DMS153 treated with DMSO at 0.1 percent for 48 hours (cell line): Measurements from ENCODE around the gene RNF227.

Experiments used
- DNase-seq: peaks from one replicate; lab custom pipeline; 2025; ENCODE audit not compliant: unreplicated experiment; lab: John Stamatoyannopoulos, UW

RNF227 gene

DNA sequence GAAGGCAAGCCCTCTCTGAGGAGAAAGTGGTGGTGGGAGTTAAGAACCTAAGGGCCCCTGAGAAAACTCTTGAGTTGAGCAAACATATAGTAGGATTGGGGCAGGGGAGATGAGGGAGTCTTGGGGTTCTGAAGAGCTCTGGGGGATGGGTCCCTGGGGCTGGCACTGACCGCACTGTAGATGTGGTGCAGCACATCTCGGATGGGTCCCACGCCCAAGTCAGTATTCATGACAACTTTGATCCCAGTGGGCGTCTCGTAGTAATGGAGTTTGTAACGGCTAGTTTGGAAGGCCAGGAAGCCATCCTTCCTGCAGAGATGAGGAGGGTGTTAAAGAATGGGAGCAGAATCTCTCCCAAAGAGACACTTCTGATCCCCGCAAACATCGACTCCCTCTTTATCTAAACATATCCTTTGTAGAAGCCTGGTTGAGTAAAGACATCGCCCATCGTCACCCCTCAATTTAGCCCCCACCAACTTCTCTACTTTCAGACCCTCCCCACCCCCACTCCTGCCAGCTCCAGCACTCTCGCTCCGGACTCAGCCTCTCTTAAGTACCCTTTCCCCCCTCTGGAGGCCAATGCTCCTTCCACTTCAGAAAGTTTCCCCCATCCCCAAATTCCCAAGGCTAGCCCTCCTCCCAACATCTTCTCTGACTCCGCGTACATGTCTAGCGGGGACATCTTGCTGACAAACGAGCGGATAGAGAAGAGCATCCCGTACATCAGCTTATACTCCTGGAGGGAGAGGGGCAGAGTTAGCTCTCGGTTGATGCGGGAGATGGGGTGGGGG, 14.9 kb upstream of the RNF227 start:
- no peak for DNase-seq

DNA sequence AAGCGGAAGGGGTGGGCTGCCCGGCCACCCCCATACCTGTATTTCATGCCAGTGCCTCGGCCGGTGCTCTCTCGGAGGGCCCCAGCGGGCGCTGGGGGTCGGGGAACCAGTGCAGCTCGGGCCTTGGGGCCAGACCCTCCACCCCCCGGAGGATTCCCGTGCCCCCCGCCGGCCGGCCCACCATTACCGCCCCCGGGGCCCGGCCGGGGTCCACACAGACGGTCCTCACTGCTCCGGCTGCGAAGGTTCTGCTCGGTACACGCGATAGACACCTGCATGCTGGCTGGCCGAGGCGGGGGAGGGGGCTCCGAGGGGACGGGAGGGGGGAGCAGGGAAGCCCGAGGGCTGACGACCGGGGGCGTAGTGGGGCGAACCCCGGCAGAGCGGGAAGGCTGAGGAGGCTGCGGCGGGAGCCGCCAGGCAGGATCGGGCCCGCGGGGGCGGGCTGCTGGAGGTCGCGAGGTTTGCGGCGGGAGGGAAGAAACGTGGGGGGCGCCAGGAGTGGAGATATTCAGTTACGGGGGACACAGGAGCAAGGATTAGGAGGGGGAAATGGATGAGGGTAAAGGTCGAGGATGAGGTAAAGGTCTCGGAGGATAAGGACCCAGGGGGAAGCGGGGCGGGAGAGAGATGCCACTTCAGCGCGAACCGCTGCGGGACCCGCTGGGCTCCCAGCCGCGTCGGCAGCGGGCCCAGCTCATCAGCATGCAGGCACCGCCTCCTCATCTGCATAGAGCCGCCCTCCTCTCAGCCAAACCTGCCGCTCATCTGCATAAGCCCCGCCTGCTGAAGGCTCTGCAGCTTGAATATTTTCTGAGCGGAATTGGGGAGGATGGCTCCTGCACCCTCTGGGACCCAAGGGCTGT, 13.3 kb upstream of the RNF227 start, which contains the start of gene KCNAB3:
Gene KCNAB3 (minus strand): TSS at position 699 of the 866 bp plus-strand sequence. CDS start 421 bp downstream, at position 278.
- DNase-seq: peak; percentile 3

DNA sequence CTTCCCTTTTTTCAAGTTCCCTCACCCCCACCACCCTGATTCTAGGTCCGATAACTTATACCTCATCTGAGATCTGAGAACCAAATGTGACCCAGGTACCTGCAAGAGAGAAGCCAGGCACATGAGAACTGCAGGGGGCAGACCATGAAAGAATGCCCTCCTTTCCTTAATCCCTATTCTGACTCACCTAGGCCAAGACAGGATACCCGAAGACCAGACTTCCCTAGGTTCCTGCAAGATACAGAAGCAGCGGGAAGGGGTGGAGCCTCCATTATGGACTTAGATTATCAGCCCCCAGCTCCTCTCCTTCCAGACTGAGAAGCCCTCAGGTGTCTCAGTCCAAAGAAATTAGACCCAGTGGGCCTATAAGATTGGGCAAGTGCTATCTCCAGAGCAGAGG, 11.5 kb upstream of the RNF227 start:
- DNase-seq: no peak

DNA sequence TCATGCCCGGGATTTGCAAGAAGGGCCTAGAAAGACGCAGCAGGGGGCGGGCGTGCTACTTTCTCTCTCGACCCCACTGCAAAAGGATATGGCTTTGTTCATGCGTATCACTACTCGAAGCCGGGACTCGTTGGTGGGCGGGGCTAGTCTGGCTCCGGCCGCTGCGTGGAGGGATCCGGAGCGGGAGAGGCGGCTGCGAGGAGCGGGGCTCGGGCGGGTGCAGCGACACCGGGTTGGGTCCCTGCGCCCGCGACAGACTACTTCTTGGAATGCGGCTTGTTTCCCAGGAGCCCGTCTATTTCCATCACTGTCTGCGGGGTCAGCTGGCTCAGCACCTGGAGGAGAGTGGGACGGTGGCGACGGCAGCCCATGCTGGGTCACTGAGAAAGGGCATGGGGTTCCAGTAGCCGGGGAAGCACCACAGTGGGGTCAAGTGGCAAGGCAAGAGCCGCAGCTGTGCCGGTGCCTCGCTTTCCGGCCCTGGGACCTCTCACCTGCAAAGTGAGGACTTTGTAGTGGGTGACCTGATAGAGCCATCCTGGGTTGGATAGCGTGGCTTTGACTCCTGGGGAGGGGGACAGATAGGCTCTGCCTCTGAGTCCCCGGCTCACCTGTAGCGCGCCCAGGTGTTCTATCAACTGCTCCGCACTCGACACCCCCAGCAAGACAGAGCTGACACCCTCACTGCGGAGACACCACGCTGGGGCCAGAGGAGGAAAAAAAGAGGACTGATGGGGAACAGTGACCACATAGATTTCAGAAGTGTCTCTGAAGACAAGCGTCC, 6.9 kb upstream of the RNF227 start:
- no peak for DNase-seq

DNA sequence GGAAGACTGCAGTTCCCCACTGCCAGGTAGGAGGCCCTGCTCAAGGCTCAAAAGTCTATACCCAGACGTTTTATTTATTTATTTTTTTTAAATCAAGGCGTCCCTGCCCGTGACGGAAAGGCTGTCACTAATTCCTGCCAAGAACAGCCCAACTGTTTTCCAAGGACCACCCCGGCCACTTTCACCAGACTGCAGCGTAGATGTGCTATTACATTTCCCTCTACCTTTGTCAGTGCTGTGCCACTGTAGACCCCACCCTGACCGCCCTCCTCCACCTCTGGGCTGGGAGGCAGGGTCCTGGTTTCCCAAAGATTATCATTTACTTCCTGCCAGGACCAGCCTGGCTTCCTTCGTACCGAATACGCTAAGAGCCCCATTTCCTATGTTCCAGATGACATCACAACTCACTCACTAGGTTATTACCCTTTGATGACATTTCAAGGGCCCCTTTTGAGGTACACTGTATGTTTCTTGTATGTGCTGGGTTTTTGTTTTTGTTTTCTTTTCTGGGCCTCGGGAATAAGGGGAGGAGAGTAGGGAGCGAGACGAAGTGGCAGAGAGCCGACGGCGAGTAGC, 6.3 kb upstream of the RNF227 start:
- no peak for DNase-seq

DNA sequence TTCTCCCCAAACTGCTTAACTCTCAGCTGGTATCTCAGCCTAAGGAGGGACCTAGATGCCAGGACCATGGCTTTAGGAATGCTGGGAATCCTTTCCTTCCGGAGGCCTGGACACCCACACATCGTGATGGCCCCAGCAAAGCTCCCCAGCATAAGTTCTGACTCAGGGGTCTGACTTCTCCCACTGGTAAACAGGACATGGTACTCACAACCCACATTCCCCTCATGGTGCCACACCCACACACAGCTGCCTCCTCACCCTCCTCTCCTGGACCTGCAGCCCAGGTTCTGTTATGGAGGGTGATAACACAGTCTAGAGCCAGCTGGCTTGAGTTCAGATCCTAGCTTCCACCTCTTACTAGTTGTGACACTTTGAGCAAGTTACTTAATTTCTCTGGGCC, 719 bp upstream of the RNF227 start:
- DNase-seq: no peak

DNA sequence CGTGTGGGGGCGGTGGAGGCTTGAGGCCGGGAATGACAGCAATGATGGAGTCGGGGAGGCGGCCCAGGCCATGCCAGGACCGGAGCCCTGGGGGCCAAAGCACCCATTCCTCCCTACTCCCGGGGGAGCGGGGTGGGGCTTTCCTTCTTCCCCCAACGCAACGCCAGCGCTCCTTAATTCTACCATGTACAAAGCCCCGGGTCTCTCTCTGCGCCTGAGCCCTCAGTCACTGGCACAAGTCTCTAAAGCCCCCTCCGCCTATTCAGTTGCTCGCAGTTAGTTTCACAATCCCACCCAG, 245 bp upstream of the RNF227 start:
- no peak for DNase-seq

DNA sequence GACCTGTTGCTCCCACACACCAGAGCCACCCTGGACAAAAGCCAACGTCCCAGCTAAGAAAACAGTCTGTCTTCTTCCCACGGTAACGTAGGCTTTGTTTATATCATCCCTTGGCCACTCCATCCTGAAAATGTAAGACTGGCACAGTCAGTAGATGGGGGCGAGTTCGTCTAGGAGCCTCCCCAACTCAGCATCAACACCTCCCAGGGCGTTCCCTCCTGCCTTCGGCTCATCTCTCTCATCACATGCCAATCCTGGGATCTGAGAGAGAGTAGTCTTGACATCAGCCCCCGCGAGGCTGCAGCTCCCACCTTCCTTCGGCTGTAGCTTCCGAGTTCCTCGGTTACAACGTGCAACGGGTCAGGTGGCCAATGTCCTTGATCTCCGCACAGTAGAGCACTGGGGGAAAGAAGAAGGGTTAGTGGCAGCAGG, 894 bp downstream of the RNF227 start:
- DNase-seq: peak; percentile 40

DNA sequence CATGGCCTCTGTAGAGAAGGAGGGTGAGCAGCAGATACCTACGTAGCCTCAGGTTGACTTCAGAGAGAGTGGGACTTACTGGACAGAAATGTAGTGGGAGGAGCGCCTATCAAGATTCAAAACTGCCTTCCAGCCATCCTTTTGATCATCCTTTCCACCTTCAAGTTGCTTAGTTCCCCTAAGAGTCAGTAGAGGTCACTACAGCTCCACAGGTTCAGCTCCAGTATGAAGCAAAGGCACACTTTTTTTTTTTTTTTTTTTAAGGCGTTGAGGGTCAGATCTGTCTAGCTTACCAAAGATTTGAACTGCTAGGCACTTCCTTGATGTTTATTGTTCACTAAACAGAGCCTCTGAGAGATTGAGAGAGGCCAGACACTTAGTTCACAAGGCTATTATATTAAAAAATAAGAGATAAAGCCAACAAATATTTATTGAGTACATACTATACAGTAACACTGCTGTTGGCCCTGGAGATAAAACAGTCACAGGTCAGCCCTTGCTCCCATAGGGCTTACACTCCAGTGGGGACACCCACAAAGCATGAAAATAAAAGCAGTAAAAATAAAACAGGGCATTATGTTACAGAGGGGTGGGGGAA, 3.1 kb downstream of the RNF227 start:
- DNase-seq: no peak

DNA sequence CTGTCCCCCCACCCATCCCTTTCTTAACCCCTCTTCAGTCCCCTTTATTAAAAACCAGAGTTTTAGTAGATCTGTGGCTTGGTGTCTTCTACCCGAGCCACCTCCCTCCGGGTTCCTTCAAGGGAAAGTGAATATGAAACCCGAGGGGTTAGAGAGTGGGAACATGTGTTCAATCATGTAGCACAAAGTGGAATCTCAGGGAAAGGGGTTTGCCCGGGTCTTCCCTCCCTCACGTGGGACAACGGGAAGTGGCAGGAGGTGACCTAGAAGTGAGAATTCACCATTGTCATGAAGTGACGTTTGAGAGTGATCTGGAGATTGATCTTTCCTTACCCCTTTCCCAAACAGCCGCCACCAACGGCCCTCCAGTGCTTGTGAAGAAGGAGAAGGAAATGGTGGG, 5.0 kb downstream of the RNF227 start:
- no peak for DNase-seq

DNA sequence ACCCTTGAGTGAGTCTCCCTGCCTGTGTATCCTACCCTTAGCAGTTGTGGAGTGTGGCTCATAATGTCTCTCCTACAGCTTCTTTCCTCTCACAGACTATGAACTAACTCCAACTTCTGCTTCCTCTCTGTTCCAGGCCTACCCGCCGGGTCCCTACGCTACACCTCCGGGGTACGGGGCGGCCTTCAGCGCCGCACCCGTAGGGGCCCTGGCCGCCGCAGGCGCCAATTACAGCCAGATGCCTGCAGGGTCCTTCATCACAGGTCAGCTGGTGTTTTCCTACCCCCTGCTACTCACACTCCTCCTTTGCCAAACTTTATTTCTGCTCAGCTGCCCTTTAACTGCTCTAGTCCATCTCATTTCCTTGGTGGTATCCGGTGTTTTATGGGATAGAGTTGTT, 5.4 kb downstream of the RNF227 start:
- DNase-seq: no peak

DNA sequence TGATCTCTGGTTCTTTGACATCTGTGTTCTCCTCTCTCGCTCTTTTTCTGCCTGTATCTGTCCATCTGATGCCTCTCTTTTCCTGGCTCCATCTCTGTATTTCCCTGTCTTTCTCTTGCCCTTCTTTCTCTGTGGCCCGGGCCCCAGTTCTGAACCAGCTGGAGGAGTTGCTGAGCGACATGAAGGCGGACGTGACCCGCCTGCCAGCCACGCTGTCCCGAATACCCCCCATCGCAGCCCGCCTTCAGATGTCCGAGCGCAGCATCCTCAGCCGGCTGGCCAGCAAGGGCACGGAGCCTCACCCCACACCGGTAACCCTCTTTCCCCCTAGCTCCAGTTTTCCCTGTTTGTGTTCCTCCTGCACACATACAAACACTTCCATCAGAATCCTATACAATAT, 5.8 kb downstream of the RNF227 start:
- no peak for DNase-seq

DNA sequence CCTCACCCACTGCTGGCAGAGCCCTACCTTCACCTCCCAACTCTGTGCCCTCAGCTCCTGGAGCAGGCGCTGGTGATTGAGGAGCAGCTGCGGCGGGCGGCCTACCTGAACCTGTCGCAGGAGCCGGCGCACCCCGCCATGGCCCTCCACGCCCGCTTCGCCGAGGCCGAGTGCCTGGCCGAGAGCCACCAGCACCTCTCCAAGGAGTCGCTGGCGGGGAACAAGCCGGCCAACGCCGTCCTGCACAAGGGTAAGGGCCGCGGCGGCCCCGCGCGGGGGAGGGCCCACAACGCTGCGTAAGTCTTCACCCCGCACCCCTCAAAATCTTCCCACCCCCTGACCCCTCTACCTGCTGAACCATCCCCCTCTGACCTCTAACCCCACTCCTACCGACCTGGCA, 7.0 kb downstream of the RNF227 start:
- DNase-seq: no peak

DNA sequence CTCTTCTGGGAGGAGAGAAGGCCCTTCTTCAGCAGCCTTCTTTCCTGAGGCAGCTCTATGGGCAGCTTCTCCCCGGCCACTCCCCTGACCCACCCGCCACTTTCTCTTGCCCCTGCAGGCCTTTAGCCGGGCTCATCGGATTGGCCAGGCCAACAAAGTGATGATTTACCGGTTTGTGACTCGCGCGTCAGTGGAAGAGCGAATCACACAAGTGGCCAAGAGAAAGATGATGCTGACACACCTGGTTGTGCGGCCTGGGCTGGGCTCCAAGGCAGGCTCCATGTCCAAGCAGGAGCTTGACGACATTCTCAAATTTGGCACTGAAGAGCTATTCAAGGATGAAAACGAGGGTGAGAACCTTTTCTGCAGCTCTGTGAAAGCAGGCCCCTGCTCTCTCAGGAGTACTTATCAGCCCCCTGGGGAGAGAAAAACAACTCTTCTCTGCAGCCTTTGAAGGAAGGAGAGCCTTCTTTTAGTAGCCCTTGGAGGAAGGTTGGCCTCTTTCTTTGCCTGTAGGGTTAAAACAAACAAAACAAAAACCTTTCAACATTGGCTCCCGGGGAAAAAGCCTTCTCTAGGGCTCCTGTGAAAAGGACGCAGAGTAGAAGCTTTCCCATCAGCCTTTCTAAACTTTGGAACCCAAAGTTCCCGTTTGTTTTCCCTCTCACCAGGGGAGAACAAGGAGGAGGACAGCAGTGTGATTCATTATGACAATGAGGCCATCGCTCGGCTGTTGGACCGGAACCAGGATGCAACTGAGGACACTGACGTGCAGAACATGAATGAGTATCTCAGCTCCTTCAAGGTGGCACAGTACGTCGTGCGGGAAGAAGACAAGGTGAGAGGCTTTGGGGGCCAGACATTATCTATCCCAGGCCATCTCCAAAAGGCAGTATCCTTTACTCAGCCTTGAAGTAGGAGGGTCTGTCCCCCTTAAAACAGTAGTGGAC, 12.7 kb downstream of the RNF227 start:
- no peak for DNase-seq

DNA sequence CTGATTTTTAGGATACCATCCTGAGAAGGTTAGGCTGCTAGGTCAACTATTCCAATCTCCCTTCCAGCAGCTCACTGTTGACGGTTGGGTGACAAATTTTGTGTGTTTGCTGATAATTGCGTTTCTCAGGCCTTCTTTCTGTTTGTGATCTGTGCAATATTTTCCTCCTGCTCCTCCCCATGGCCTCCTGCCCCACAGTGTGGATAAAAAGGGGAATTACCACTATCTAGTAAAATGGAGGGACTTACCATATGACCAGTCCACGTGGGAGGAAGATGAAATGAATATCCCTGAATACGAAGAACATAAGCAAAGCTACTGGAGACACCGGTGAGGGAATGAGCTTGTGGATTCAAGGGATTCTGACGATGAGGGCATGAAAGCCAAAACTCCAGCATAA, 18.3 kb downstream of the RNF227 start:
- DNase-seq: no peak

DNA sequence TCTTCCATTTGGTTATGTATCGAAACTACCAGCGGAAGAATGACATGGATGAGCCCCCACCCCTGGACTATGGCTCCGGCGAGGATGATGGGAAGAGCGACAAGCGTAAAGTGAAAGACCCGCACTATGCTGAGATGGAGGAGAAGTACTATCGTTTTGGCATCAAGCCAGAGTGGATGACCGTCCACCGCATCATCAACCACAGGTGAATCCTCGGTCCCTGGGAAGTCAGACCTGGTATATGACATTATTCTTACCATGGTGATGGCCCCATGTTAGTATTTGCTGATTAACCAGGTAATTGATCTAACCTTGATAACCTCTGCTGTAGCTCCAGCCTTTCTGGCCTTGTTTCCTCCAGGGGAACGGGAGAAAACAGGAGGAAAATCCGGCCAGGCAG, 19.0 kb downstream of the RNF227 start:
- no peak for DNase-seq

DNA sequence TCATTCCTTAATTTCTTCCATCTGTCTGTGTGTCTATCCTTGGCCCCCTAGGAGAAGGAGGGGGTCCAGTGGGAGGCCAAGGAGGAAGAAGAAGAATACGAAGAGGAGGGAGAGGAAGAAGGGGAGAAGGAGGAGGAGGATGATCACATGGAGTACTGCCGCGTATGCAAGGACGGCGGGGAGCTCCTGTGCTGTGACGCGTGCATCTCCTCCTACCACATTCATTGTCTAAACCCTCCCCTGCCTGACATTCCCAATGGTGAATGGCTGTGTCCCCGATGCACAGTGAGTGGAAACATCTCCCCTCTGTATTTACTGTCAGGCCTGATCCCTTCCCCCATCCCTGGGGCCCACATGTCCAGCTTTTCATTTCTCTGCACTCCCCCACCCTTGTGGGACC, 21.2 kb downstream of the RNF227 start:
- DNase-seq: no peak

DNA sequence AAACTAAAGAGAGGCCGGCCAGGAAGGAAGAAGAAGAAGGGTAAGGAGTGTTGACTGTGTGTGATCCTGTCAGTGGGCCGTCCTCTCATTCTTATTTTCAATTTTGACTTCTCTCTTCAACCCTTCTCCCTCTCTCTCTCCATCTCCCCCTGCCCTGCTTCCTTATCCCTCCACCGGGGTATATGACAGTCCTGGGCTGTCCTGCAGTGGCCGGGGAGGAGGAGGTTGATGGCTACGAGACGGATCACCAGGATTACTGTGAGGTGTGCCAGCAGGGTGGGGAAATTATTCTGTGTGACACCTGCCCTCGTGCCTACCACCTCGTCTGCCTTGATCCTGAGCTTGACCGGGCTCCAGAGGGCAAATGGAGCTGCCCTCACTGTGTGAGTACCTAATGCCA, 21.9 kb downstream of the RNF227 start:
- no peak for DNase-seq

DNA sequence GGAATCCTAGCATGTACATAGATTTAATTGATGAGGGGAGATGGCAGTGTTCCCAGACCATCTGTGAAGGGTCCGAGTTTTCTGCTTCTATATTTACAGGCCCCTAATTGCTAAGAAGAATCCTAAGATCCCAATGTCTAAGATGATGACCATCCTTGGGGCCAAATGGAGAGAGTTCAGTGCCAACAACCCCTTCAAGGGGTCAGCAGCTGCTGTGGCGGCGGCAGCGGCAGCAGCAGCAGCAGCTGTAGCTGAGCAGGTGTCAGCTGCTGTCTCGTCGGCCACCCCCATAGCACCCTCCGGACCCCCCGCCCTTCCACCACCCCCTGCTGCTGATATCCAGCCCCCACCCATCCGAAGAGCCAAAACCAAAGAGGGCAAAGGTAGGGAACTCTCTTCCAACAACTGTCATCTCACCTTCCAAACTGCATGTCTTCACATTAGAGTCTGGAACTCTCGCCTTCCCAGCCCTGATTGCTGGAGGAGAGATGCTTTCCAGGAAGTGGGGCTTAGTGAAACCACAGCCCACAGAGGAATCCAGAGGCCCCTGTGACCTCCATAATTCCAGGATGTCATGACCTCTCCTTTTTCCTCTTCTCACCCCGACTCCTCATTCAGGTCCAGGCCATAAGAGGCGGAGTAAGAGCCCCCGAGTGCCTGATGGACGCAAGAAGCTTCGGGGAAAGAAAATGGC, 22.8 kb downstream of the RNF227 start:
- DNase-seq: no peak
